Hepatocyte (in vitro differentiated cells): ENCODE results near the gene ATXN3. TPM values are rescaled to one million over a fixed set of nuclear protein-coding genes. Genes with fewer than 3 reads are reported as not detected.

Source experiments
- DNase-seq: peaks from one replicate; pipeline ENCODE4 v3.0.0-alpha.2; 2016; ENCODE audit warnings: low spot score
- H2AFZ ChIP-seq: fragments of 200-600 bp; sonication (generic); 2 replicates; pipeline ENCODE4 v1.6.0; 2016; ENCODE audit warnings: antibody characterized with exemption, mild to moderate bottlenecking
- H3K27ac ChIP-seq: fragments of 200-600 bp; sonication (generic); 2 replicates; pipeline ENCODE4 v1.5.1; 2016; ENCODE audit warnings: mild to moderate bottlenecking
- H3K27me3 ChIP-seq: fragments of 200-600 bp; sonication (generic); 2 replicates; pipeline ENCODE4 v1.6.1; 2016
- H3K36me3 ChIP-seq: fragments of 200-600 bp; sonication (generic); replicated peaks from 2 replicates; pipeline ENCODE4 v1.5.1; 2016; ENCODE audit warnings: low read depth; ENCODE audit not compliant: insufficient read depth
- H3K4me1 ChIP-seq: fragments of 200-600 bp; sonication (generic); 2 replicates; pipeline ENCODE4 v1.5.1; 2016; ENCODE audit warnings: mild to moderate bottlenecking, moderate library complexity; ENCODE audit not compliant: insufficient read depth
- H3K4me2 ChIP-seq: fragments of 200-600 bp; sonication (generic); 2 replicates; pipeline ENCODE4 v1.6.0; 2016
- H3K4me3 ChIP-seq: fragments of 200-600 bp; sonication (generic); 2 replicates; pipeline ENCODE4 v1.5.1; 2016; ENCODE audit warnings: mild to moderate bottlenecking
- H3K79me2 ChIP-seq: fragments of 200-600 bp; sonication (generic); 2 replicates; pipeline ENCODE4 v1.6.0; 2017; ENCODE audit warnings: mild to moderate bottlenecking
- H3K9me2 ChIP-seq: fragments of 200-600 bp; sonication (generic); replicated peaks from 2 replicates; pipeline ENCODE4 v1.6.0; 2017; ENCODE audit warnings: mild to moderate bottlenecking; ENCODE audit not compliant: insufficient read depth
- H3K9me3 ChIP-seq: fragments of 200-600 bp; sonication (generic); 2 replicates; pipeline ENCODE4 v1.5.1; 2016; ENCODE audit warnings: low read depth, mild to moderate bottlenecking
- H4K20me1 ChIP-seq: fragments of 200-600 bp; sonication (generic); 2 replicates; pipeline ENCODE4 v1.6.0; 2016; ENCODE audit warnings: mild to moderate bottlenecking; ENCODE audit not compliant: insufficient read depth, poor library complexity, severe bottlenecking
- EZH2 ChIP-seq: fragments of 200-600 bp; sonication (generic); IDR thresholded peaks from 2 replicates; pipeline ENCODE4 v1.6.1; 2016; ENCODE audit warnings: antibody characterized with exemption, mild to moderate bottlenecking, borderline replicate concordance
- EZH2phosphoT487 ChIP-seq: fragments of 200-600 bp; sonication (generic); IDR thresholded peaks from one replicate; pipeline ENCODE4 v1.6.1; 2018; ENCODE audit warnings: antibody characterized with exemption, mild to moderate bottlenecking, low read depth, moderate library complexity; ENCODE audit not compliant: unreplicated experiment, severe bottlenecking
- WGBS: methylation state at CpG from one replicate; pipeline ENCODE4 v1.1.6; 2016; ENCODE audit warnings: low lambda C conversion rate; ENCODE audit errors: missing lambda C conversion rate; 5-methylcytosine and 5-hydroxymethylcytosine counted together
- polyA plus RNA-seq: library from polyadenylated mRNA; unstranded; fragments of >200 nt; fragmentation: Nextera tagmentation; extraction: Ambion mirVana; gene quantifications from 2 replicates; pipeline ENCODE4 v1.2.1, GENCODE V29; 2016
- total RNA-seq: library from RNA; depleted of rRNA; stranded (reverse); fragments of >200 nt; gene quantifications from 2 replicates; pipeline ENCODE4 v1.2.3, GENCODE V29; 2014
- TF ChIP-seq, protein P1 (sequence below): fragments of 200-600 bp; sonication (generic); IDR thresholded peaks from 2 replicates; pipeline ENCODE4 v1.5.1; 2016; ENCODE audit warnings: antibody characterized with exemption, mild to moderate bottlenecking; ENCODE audit not compliant: poor library complexity

Gene ATXN3
- total and polyA plus RNA-seq, 2 experiments from 2014 or later: 15.3 to 19.7 TPM

DNA sequence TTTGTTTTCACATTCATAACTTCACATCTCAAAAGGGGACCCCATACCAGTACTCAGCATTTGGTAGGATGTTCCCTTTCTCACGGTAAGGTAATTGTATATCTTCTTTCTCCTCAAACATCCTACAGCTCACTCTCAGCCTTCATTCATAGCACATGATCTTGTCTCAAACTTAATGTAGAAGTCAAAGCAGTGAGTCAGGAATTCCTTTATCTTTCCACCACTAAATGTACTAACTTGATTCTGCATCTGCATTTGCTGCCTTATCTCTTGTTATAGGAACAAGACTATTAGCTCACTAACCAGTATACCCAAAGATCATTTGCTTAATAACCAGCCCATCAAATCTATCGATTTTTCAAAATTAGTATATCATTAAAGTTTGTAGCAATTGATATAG lies 38.3 kb upstream of the ATXN3 start:
- Histone ChIP-seq H3K36me3 (peaks cover 5% of the 10 kb centered on the region), H3K79me2 (no peaks in the 10 kb centered on the region), H3K27ac (no peak overlapping the region), H3K4me1 (no peaks in the 10 kb centered on the region), H3K4me3 (no peak overlapping the region), H3K9me3 (no peaks in the 10 kb centered on the region), H3K27me3 (no peaks in the 10 kb centered on the region), H2AFZ (no peak overlapping the region), H4K20me1 (no peaks in the 10 kb centered on the region), H3K4me2 (no peak overlapping the region), H3K9me2 (no peaks in the 10 kb centered on the region)
- WGBS: 83% methylated on average over 2 of the region's 2 CpGs
- no peak for DNase-seq
- no peak for TF ChIP-seq EZH2phosphoT487
- TF ChIP-seq, protein P1, sequence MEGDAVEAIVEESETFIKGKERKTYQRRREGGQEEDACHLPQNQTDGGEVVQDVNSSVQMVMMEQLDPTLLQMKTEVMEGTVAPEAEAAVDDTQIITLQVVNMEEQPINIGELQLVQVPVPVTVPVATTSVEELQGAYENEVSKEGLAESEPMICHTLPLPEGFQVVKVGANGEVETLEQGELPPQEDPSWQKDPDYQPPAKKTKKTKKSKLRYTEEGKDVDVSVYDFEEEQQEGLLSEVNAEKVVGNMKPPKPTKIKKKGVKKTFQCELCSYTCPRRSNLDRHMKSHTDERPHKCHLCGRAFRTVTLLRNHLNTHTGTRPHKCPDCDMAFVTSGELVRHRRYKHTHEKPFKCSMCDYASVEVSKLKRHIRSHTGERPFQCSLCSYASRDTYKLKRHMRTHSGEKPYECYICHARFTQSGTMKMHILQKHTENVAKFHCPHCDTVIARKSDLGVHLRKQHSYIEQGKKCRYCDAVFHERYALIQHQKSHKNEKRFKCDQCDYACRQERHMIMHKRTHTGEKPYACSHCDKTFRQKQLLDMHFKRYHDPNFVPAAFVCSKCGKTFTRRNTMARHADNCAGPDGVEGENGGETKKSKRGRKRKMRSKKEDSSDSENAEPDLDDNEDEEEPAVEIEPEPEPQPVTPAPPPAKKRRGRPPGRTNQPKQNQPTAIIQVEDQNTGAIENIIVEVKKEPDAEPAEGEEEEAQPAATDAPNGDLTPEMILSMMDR: no peak
- TF ChIP-seq EZH2: no peak

DNA sequence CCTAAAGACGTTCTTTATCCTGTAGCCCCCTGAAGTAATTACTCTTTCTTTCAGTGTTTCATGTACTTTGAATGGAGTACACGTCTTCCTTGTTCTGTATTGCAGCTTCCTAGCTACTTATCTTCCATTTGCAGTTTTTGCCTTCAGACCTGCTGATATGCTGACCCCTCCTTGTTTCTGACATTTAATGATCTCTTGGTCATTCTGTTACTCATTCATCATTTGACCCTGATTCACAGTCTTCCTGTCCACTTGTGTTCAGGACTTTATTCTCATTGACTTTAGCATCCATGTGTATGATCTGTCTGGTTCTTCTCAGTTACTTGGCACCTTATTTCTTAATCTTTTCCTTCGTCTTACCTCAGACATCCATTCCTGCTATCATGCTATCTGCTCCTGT lies 37.6 kb upstream of the ATXN3 start:
- peaks cover 2% of the 10 kb centered on the region for H3K36me3 ChIP-seq
- H4K20me1 ChIP-seq: no peaks in the 10 kb centered on the region
- H3K4me2 ChIP-seq: no peak overlapping the region
- no peaks in the 10 kb centered on the region for H3K9me2 ChIP-seq
- H3K27me3 ChIP-seq: no peaks in the 10 kb centered on the region
- TF ChIP-seq EZH2 (no peak), EZH2phosphoT487 (no peak)
- TF ChIP-seq, protein P1: no peak
- DNase-seq: no peak
- no peak overlapping the region for H2AFZ ChIP-seq
- no peaks in the 10 kb centered on the region for H3K79me2 ChIP-seq
- no peaks in the 10 kb centered on the region for H3K9me3 ChIP-seq
- H3K4me3 ChIP-seq: no peak overlapping the region
- no peaks in the 10 kb centered on the region for H3K4me1 ChIP-seq
- WGBS: 88% methylated on average over 3 of the region's 3 CpGs
- no peak overlapping the region for H3K27ac ChIP-seq

DNA sequence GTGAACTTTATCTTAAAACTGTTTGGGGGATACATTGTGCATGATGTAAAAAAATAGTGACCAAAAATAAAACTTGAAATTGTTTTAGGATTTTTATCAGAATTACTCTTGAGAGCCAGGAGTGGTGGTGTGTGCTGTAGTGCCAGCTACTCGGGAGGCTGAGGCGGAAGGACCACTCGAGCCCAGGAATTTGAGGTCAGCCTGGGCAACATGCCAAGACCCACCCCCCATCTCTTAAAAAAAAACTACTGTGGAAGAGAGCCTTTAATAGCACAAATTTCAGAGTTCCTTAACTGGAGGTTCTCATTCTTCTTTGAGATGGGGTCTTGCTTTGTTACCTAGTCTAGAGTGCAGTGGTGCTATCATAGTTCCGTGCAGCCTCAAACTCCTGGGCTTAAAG lies 36.9 kb upstream of the ATXN3 start:
- 87% methylated on average over 4 of the region's 4 CpGs for WGBS
- Histone ChIP-seq H4K20me1 (no peaks in the 10 kb centered on the region), H3K4me2 (no peak overlapping the region), H3K27me3 (no peaks in the 10 kb centered on the region), H2AFZ (no peak overlapping the region), H3K4me1 (no peaks in the 10 kb centered on the region), H3K27ac (no peak overlapping the region), H3K4me3 (no peak overlapping the region), H3K9me3 (no peaks in the 10 kb centered on the region), H3K36me3 (no peaks in the 10 kb centered on the region), H3K9me2 (no peaks in the 10 kb centered on the region), H3K79me2 (no peaks in the 10 kb centered on the region)
- DNase-seq: no peak
- TF ChIP-seq EZH2phosphoT487 (no peak), EZH2 (no peak)
- TF ChIP-seq, protein P1: no peak

DNA sequence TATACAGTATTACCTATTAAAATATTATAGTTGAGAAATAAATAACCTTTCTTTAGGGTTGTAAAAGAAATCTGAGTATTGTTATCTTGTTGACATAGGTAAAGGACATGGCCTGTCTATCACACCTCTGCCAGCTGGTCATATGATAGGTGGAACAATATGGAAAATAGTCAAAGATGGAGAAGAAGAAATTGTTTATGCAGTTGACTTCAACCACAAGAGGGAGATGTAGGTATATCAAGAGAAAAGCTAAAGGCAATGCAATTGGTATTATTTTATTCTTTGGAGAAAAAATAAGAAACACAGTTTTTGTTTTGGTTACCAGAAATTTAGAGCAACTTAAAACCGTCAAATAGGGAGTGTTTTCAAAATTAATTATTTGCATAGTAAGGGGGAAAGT lies 28.9 kb upstream of the ATXN3 start:
- DNase-seq: peak; percentile 43
- no peaks in the 10 kb centered on the region for H3K36me3 ChIP-seq

More for the DNA sequence above, 28.9 kb upstream of the ATXN3 start:
- no peak overlapping the region for H3K27ac ChIP-seq
- H3K79me2 ChIP-seq: peaks cover 4% of the 10 kb centered on the region
- no peaks in the 10 kb centered on the region for H4K20me1 ChIP-seq
- no peak overlapping the region for H3K4me3 ChIP-seq
- H3K27me3 ChIP-seq: no peaks in the 10 kb centered on the region
- H3K4me2 ChIP-seq: no peak overlapping the region
- TF ChIP-seq, protein P1: peak; percentile 68
- no peak for TF ChIP-seq EZH2
- H3K4me1 ChIP-seq: no peaks in the 10 kb centered on the region
- H2AFZ ChIP-seq: no peak overlapping the region
- H3K9me3 ChIP-seq: no peaks in the 10 kb centered on the region
- H3K9me2 ChIP-seq: no peaks in the 10 kb centered on the region
- 85% methylated on average over 1 of the region's 1 CpG for WGBS
